AG04449 (cell line): ENCODE data around the gene HOXA10.

Experiments
- CTCF ChIA-PET: fragments of 350-600 bp; formaldehyde crosslinking; extraction: SDS; loops from one replicate; lab custom pipeline; 2021; ENCODE audit warnings: antibody characterized with exemption; lab: Yijun Ruan, JAX
- POLR2A ChIA-PET: fragments of 400-600, 350-600 bp; formaldehyde crosslinking; extraction: SDS; loops from one replicate; lab custom pipeline; 2020; ENCODE audit warnings: antibody characterized with exemption, inconsistent platforms; lab: Yijun Ruan, JAX
- DNase-seq: peaks from one replicate; pipeline ENCODE4 v3.0.0-alpha.2; 2010; ENCODE audit warnings: low read depth, low spot score
- H3K4me3 ChIP-seq: 2 replicates; pipeline ENCODE4 v1.5.1; 2011; ENCODE audit warnings: low read depth, mild to moderate bottlenecking, control low read depth, low read length
- CTCF ChIP-seq: IDR thresholded peaks from one replicate; pipeline ENCODE4 v1.5.1; 2011; ENCODE audit warnings: mild to moderate bottlenecking, moderate library complexity, low read length, control low read depth, inconsistent platforms; ENCODE audit not compliant: insufficient read depth; ENCODE audit errors: missing control alignments

The HOXA10 gene

DNA sequence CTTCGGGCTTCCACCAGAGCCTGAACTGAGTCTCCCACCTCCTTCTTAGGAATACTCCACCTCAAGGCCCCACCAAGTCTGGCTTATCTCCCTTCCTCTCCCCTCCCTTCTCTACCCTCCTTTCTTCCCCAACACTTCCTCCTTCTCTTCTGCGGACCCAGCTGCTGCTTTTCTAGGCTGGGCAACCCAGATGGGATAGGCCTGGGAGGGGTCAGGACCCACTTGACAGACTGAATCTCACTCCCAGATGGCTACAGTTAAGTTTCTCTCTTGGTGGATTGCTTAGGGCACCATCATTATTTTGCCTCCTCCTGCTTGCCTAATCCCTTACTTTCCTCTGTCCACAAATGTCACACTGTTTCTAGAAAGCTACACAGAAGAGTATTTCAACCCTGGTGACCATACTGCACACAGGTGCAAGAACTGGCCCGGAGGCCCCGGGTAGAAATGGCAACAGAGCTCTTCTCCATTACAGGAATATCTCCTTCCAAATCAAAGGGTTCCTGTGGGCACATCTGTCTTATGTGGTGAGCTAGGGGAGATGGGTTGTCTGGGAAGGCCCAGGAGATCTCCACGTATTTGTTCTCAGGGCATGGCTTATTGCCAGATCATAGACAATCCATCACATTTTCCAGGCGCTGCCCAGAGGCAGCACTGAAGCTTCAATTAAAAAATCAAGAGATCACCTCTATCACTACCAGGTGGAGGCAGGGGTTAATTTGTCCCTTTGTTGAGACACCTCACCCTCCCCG, 16.1 kb upstream of the HOXA10 start:
- DNase-seq: no peak
- ChIA-PET CTCF (interaction anchor here (1.2 to 2.4 kb wide), 6 partner anchors 8 to 906 kb away, joined by 3 to 11 read pairs (median 6); partner anchors contain the start of gene HOXA13), POLR2A (no interaction called here)
- H3K4me3 ChIP-seq: no peak overlapping the region
- TF ChIP-seq CTCF: no peak

GRCh38 chr7:27189295-27189996, 15.3 kb upstream of the HOXA10 start:
- ChIA-PET CTCF (interaction anchor here (1.2 to 2.4 kb wide), 5 partner anchors 8 to 888 kb away, joined by 3 to 11 read pairs (median 6); partner anchors contain the start of gene HOXA13), POLR2A (no interaction called here)
- H3K4me3 ChIP-seq: no peak overlapping the region
- TF ChIP-seq CTCF: no peak
- DNase-seq: no peak

GRCh38 chr7:27188386-27189294, 14.5 kb upstream of the HOXA10 start:
- DNase-seq: no peak
- ChIA-PET POLR2A (no interaction called here), CTCF (interaction anchor here (1.8 to 2.4 kb wide), 2 partner anchors 10 kb away, joined by 7 to 10 read pairs; no protein-coding TSS in a partner anchor)
- TF ChIP-seq CTCF: no peak
- H3K4me3 ChIP-seq: no peak overlapping the region

DNA sequence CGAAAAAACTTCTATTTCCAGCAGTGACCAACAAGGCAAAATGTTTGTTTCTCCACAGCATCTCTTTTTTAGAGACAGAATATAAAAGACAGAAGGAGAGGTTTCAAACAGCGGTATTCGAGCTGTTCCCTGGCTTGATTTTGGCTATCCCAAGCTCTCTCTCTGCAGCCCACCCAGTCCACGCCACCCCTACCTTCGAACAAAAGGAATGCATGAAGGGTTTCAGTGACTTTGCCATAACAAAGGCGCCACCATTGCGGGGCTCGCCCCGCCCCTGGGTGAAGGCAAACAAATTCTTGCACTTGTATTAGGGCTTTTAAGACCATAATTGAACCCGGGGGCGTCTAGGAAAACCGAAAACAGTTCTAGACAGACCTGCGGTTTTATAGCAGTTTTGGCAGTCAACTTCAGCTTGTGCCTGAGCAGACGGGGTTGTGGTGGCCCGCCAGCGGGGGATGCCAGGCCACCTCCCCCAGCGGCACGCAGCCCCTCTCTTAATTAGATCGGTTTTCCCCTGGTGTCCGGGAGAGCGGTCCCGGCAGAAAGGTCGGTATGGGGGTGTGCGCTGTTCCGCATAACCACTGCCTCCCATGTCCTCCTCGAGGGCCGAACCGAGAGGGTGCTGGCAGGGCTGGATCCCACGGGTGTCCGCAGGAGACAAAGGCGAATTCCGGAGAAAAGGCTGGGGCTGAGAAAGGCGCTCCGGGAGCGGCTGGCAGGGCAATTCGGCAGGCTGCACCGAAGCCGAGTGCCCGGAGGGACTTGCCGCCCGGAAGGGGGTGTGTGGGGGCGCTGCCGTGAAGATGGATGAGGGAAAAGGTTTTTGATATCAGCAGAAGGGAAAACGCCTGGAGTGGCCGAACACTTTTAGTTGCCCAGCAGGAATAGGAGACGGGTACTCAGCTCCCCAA, 13.6 kb upstream of the HOXA10 start:
- TF ChIP-seq CTCF: no peak
- POLR2A ChIA-PET: no interaction called here
- no peak for DNase-seq
- H3K4me3 ChIP-seq: no peak overlapping the region
- CTCF ChIA-PET: interaction anchor here (1.0 to 3.5 kb wide), 6 partner anchors 8 to 874 kb away, joined by 3 to 51 read pairs (median 8); no protein-coding TSS in a partner anchor

GRCh38 chr7:27186668-27187474, 12.8 kb upstream of the HOXA10 start:
- no peak overlapping the region for H3K4me3 ChIP-seq
- CTCF ChIA-PET: interaction anchor here (1.0 to 3.5 kb wide), 7 partner anchors 8 to 875 kb away, joined by 3 to 51 read pairs (median 7); no protein-coding TSS in a partner anchor
- no peak for DNase-seq
- no peak for TF ChIP-seq CTCF
- POLR2A ChIA-PET: no interaction called here
